Kidney epithelial cell (primary cell): Measurements from ENCODE around the gene HOXB1. TPM values are rescaled to one million over a fixed set of nuclear protein-coding genes. Genes with fewer than 3 reads are reported as not detected.

Source experiments
- DNase-seq: peaks from one replicate; pipeline ENCODE4 v3.0.0-alpha.2; 2010; ENCODE audit warnings: low read depth
- H3K27me3 ChIP-seq: 2 replicates; pipeline ENCODE4 v1.6.0; 2011; ENCODE audit warnings: low read length; ENCODE audit not compliant: control insufficient read depth, insufficient read depth
- H3K36me3 ChIP-seq: 2 replicates; pipeline ENCODE4 v1.5.1; 2011; ENCODE audit warnings: low read length; ENCODE audit not compliant: control insufficient read depth, insufficient read depth
- H3K4me3 ChIP-seq: 2 replicates; pipeline ENCODE4 v1.5.1; 2011; ENCODE audit warnings: low read depth, mild to moderate bottlenecking, control low read depth, low read length
- total RNA-seq: library from RNA; depleted of rRNA; stranded (reverse); fragments of >200 nt; gene quantifications from 2 replicates; pipeline ENCODE4 v1.2.3, GENCODE V29; 2015
- TF ChIP-seq, protein P1 (sequence below): IDR thresholded peaks from 2 replicates; pipeline ENCODE4 v1.5.1; 2011; ENCODE audit warnings: mild to moderate bottlenecking, moderate library complexity, low read length, control low read depth, inconsistent platforms; ENCODE audit not compliant: insufficient read depth, poor library complexity, severe bottlenecking

HOXB1 gene
- total RNA-seq: not detected in 2 replicates

DNA sequence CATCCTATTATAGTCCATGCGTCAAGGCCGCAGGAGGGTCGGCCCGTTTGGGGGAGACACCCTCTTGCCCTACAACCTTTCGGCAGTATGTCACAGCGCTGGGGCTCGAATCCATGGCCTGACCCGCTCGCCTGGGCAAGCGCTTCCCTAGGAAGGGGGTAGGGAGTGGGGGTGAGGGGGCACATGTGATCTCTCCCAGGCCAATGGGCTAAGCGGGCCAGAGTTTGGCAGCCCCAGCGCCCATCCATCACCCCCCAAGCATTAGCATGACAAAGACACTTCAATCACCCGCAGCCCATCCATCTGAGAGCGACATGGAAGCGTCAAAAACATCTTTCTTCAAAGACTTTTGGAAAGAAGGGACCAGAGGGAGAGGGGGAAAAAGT lies at the start of gene HOXB1:
Gene HOXB1 (minus strand): TSS at position 125 of the 386 bp plus-strand sequence. CDS start 107 bp downstream, at position 18.
- Histone ChIP-seq H3K36me3 (no peaks in the 10 kb centered on the region), H3K4me3 (no peak within 1 kb of the TSS), H3K27me3 (no peaks in the 10 kb centered on the region)
- TF ChIP-seq, protein P1, sequence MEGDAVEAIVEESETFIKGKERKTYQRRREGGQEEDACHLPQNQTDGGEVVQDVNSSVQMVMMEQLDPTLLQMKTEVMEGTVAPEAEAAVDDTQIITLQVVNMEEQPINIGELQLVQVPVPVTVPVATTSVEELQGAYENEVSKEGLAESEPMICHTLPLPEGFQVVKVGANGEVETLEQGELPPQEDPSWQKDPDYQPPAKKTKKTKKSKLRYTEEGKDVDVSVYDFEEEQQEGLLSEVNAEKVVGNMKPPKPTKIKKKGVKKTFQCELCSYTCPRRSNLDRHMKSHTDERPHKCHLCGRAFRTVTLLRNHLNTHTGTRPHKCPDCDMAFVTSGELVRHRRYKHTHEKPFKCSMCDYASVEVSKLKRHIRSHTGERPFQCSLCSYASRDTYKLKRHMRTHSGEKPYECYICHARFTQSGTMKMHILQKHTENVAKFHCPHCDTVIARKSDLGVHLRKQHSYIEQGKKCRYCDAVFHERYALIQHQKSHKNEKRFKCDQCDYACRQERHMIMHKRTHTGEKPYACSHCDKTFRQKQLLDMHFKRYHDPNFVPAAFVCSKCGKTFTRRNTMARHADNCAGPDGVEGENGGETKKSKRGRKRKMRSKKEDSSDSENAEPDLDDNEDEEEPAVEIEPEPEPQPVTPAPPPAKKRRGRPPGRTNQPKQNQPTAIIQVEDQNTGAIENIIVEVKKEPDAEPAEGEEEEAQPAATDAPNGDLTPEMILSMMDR: no peak
- DNase-seq: no peak

DNA sequence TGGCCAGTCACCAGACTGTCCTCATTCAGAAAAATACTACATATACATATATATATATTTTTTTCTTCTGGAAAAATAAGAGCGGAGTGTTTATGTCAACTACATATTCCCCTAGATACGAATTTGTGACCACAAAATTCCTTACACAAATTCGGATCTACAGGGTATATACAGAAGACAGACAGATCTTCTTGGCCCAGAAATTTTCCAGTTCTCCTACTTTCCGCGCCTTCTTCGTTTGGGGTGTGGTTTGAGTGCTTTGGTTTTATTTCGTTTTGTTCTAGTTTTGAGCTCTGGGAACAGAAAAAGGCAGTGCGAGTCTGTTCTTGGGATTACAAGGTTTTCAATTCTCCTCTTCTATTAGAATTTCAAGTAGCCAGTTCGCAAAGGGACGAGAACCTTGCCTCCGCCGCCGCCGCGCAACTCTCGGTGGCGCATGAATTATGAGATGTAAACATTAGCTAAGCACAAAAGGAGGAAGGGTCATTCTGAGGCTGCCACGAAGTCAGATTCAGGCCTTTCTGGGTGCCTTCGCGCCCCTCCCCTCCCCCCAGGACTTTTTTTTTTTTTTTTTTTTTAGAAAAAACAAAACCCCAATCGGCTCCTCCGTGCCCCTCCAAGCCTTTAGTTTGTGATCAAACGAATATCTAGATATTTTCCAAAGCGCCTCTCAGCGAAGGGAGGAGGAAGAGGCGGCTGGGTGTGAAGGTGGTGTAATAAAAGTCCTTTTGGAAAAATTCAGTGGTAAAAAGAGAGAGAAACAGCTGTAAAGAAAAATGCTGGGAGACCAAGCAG lies 49.1 kb upstream of the HOXB1 start:
- H3K27me3 ChIP-seq: no peaks in the 10 kb centered on the region

DNA sequence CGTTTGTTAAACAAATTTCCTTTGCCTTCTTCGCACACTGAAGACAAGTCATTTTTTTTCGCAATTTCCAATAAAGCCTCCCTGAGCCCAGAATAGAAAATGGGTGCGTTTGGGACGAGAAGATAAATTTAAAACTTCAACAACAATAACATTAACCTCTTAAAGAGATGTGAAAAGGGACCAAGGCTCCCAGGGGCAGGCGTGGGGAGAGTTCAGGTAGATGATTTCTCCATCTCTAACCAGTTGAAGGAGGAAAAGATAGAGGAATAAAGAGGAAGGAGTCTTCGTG lies 48.6 kb upstream of the HOXB1 start:
- Histone ChIP-seq H3K27me3 (no peaks in the 10 kb centered on the region), H3K4me3 (peak overlapping the region; percentile 68), H3K36me3 (peaks cover 3% of the 10 kb centered on the region)
- no peak for DNase-seq
- TF ChIP-seq, protein P1: no peak

More for the DNA sequence above, 49.1 kb upstream of the HOXB1 start:
- Histone ChIP-seq H3K36me3 (peaks cover 3% of the 10 kb centered on the region), H3K4me3 (peak overlapping the region; percentile 68)
- TF ChIP-seq, protein P1: no peak
- no peak for DNase-seq

DNA sequence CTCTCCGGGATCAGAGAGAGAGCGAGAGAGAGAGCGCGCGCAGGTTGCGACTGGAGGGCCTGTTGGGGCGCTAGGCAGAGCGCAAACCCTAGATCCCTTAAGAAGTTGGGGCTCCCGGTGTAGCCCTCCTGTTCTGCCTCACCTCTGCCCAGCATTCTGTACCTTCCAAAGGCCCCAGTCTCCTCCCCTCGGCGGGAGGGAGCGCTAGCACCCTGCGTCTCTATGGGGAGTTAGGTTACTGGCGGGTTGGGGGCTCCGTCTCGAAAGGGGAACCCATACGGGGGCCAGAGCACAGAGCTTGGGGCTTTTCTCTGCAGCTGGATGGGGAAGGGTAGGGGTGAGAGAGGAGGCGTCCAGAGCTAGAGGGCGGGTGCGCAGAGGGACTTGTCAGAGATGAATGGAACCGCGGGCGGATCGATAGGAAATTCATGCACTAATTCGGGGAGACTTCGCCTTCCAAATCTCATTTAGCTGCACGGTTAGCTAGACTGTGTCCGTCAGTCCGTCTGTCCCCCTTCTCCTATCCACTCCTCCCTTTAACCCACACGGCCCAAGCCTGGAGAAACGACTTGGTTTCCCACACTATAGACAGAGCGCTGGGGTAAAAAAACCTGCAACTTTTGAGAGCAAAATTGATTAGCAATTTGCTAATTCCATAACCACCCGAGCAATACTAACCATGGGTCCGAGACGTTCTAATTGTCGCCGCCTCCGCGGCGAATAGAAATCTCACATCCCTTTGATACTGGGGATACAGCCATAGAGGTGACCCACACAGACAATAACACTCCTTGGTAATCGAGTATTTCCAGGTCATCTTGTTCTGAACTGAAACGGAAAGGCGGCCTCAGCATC lies 48.0 kb upstream of the HOXB1 start:
- no peak for DNase-seq
- TF ChIP-seq, protein P1: no peak
- peak overlapping the region; percentile 68 for H3K4me3 ChIP-seq
- H3K27me3 ChIP-seq: no peaks in the 10 kb centered on the region
- peaks cover 3% of the 10 kb centered on the region for H3K36me3 ChIP-seq

DNA sequence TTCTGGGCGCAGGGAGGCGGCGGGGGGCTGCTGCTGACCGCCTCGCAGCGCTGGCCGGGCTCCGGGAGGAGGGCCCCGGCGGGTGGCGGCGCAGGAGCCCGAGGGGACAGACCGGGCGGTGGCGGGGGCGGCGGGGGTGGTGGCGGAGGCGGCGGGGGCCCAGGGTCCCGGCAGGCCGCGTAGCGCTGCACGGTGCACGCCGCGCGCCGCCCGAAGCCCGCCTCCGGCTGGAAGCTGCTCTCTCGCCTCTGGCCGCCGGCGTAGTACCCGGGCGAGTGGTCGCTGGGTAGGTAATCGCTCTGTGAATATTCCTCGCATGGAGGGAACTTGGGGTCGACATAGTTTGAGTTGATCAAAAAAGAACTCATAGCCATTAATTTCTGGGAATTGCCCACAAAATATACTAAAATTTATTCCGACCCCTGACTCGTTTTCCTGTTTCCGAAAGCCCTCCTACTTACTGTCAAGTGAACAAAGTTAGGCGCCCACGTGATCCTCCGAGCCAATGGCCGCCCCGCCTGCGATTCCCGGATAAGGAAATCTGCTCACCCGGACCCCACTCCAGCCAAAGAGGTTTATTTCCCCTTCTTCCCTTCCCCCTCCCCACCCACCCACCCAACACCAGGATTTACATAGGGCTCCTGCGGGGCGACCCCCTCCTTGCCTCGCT lies 47.3 kb upstream of the HOXB1 start, which contains the start of gene HOXB4:
Gene HOXB4 (minus strand): TSS at position 405 of the 670 bp plus-strand sequence. CDS start 31 bp downstream, at position 374.
- Histone ChIP-seq H3K36me3 (peaks cover 3% of the 10 kb centered on the region), H3K4me3 (peak within 1 kb of the TSS; percentile 68), H3K27me3 (no peaks in the 10 kb centered on the region)
- no peak for DNase-seq
- TF ChIP-seq, protein P1: no peak
